SW480 (cell line): ENCODE measurements around the gene FNDC10.
"Not testable (repeated sequence)": the region's sequence is repeated elsewhere in the genome, so short reads cannot be mapped to it uniquely, and the experiment has no call there.

Source experiments
- DNase-seq: peaks from one replicate; pipeline ENCODE4 v3.0.0-alpha.2; 2016; ENCODE audit warnings: low spot score

FNDC10 gene

DNA sequence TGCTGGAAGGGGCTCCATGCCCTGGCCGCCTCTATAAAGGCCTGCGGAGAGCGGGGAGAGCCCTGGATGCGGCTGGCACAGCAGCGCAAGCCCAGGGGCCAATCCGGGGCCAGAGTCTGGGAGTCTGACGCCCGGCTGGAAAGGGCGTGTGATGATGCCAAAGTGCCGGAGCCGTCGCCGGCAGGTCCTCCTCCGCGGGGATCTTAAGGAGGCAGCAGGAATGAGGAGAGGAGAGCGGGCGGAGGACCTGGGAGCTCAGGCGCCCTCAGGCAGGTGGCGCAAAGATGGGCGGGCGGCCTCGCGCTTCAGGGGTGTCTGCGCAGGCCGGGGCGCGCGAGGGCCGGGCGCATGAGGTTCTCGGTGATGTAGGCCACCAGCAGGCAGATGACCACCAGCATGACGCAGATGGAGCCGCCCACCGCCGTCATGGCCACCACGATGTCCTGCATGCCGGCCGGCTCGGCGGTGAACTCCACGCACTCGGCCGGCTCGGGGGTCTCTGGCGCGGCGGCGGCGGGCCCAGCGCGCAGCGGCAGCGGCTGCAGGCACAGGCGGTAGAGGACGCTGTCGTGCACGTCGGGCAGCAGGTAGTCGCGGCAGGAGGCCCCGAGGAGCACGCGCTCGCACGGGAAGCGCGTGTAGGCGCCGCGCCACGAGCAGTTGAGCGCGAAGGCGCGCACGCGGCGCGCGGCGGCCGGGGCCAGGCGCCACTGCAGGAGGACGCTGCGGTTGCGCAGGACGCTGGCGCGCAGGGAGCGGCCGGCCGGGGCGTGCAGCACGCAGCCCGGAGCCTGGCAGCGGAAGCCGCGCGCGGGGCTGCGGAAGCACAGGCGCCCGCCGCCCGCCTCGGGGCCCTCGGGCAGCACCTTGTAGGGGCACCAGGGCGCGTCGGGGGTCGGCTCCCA lies 653 bp downstream of the FNDC10 start:
- no peak for DNase-seq

DNA sequence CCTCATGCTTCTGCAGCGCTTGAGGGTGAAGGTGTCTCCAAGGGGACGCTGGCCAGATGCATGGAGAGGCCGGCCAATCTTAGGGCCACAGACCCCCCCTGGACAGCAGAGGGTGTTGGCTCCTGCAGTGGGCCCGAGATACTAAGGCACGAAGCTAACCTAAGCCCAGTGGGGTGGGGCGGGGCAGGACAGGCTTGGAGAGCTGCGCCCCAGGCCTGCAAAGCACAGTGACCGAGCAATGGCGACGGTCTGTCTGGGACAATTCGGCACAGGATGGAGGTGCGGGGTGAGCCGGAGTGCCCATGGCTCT lies 1.3 kb downstream of the FNDC10 start:
- DNase-seq, result no peak

DNA sequence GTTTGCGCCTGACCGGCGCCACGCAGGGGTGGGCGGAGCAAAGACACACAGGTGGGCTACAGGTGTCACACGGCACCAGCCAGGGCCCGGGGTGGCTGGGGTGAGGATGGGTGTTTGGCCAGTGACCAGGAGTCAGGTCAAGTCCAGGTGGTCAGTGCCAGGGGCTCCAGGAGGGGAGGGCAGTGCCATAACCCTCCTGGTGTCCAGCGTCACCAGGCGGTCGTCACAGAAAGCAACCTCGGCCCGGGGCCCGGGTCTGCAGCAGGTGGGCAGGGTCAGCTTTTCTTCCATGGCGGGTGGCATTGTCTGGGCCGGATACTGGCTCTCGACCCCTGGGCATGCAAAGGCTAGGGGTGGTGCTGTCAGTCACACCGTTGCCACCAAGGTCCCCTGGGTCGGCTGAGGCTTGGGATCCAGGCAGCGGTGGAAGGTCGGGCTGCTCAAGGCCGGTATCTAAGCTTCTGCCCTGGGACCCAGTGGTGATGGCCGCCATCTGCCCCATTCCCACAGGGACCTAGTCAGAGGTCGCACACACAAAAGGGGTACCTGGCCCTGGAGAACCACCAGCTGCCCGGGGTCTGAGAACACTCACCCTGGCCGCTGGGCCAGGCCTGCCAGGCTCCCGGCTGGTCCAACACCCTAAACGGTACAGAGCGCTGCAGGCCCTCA lies 1.8 kb downstream of the FNDC10 start:
- DNase-seq, result no peak

DNA sequence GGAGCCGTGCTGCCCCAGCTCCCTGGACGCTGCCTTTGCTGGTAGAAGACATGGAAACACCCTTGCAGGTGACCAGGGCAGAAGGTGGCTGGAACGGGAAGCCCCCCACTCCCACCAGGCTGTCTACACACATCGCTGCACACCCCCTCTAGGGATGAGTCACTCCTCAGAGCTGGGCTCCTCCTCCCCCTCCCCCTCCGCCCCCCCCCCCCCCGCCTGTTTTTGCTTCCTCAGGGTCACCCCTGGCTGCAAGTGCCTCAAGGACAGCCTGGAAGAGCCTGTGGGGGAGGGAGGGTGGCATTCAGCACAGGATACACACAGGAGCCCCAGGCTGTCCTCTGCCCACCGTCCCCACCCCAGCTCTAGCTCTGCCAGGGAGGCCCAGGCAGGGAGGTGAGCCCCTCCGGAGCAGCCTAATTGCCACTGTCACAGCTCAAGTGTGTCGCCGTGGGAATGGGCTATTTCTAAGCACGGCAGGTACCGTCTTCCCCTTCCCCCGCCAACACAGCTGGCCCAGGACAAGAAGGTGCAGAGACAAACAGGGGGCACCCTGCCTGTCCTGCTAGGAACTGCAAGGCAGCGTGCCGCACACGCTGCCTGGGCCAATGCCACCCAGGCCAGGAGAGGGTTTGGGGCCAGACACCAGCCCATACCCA lies 2.5 kb downstream of the FNDC10 start:
- DNase-seq, result no peak

DNA sequence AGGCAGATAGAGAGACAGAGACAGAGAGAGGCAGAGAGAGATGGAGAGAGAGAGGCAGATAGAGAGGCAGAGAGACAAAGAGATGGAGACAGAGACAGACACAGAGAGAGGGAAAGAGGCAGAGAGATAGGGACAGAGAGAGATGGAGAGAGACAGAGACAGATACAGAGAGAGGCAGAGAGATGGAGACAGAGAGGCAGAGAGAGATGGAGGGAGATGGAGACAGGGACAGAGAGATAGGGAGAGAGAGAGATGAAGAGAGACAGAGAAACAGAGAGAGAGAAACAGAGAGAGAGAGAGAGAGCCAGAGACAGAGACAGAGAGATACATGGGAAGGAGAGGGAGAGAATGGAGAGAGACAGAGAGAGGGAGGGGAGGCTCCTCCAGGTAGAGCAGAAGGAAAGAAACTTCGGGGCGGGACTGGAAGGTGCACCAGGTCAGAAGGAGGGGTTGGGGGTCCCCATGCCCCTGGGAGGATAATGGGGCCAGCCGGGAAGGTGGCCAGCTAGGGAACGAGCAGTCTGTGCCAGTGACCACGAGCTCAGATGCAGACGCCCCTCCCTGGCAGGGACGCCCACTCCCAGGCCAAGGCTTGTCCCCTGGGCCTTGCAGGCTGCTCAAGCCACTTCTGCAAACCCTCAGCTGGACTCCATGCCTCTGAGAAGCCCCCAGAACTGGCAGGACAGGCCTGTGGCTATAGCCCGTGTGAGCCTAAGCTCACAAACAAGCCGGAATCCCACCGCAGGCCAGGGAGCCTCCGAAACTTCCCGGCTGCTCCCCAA lies 3.3 kb downstream of the FNDC10 start:
- no peak for DNase-seq

DNA sequence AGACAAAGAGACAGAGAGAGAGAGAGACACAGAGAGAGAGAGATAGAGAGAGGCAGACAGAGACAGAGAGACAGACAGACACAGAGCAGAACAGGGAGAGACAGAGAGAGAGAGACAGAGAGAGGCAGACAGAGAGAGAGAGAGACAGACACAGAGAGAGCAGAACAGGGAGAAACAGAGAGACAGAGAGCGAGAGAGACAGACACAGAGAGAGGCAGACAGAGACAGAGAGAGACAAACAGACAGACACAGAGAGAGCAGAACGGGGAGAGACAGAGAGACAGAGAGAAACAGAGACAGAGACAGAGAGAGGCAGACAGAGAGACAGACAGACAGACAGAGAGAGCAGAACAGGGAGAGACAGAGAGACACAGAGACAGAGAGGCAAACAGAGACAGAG lies 4.6 kb downstream of the FNDC10 start:
- DNase-seq, result not testable (repeated sequence)

DNA sequence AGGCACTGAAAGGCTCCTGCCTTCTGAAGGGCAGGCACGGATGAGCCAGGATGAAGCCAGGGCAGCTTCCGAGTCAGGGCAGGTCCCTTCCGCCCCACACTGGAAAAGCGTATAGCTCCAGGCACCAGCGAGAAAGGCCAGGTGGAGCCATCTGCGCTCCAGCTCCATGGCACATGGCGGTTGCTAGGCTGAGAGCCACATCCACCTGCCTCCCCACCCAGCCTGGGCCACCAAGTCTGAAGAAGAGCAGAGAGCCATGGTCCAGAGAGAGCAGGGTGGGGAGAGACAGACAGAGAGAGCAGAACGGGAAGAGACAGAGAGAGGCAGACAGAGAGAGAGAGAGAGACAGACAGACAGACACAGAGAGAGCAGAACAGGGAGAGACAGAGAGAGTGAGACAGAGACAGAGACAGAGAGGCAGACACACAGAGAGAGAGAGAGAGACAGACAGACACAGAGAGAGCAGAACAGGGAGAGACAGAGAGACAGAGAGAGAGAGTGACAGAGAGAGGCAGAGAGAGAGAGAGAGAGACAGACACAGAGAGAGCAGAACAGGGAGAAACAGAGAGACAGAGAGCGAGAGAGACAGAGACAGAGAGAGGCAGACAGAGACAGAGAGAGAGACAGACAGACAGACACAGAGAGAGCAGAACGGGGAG lies 5.2 kb downstream of the FNDC10 start:
- DNase-seq, result peak; percentile 44

DNA sequence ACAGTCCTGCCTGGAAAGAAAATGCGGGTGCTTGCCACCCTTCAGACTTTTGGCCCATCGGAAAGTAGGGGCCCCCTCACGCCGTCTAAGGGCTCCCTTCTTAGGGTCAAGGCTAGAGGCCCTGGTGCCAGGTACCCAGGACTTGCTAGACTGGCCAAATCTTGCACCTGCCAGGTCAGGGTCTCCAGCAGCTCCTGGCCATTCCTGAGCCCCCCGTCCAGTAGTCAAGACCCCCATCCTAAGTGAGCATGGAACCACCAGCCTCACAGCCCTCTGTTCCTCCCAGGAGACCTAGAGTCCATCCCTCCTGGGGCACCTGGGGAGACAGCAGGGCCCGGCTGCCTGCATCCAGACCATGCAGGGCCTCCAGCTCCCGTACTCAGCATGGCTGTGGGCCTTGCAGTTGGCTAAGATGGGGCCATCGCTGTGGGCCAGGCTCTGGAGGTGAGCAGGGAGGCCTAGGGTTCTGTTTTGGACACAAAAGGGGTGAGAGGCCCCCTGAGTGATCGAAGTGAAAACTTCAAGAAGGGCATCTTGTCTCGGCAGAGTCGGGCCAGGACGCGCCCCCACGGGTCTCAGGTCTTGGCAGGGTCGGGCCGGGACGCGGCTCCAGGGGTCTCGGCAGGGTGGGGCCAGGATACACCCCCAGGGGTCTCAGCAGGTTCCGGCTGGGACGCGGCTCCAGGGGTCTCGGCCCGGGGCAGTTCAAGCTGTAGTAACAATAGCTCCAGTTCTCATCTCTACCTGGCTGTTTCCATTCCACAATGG lies 5.9 kb downstream of the FNDC10 start:
- no peak for DNase-seq

DNA sequence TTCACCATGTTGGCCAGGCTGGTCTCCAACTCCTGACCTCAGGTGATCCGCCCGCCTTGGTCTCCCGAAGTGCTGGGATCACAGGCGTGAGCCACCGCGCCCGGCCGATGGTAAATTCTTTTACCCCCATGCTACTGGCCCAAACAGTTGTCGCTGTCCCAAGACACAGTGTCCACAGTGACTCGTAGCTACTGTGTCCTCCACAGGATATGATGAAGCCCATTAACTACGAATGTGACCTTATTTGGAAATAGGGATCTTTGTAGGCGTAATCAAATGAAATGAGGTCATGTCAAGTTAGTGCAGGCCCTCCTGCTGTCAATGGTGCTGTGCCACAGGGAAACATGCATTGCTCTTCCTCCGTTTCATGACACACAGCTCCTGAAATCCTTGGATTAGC lies 8.5 kb downstream of the FNDC10 start:
- DNase-seq, result no peak

DNA sequence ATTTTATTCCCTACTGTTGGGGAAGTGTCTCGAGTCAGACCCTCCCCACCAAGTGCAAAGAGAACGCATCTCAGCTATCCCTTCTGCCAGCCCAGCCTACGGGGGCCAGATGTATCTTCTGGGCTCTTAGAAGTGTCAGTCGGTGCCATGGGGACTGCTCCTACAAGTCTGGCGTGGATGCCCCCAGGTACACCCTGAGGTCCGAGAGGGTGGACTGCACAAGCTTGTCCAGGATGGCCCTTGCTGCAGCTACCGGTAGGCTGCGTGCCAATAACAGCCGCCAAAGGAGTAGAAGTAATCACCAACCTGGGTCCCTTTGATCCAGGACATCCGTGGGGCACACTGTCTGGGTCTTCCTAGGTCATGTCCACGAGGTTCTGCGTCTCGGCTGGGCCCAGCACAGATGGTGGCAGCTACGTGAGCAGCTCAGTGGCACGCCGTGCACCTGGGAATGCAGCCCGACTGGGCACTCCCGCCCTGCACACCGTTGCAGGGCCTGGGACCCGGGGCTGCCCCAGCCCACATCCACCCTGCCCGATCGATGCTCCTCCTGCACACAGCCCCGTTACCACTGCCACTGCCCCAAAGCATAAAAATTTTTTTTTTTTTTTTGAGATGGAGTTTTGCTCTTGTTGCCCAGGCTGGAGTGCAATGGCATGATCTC lies 16.5 kb downstream of the FNDC10 start:
- no peak for DNase-seq

DNA sequence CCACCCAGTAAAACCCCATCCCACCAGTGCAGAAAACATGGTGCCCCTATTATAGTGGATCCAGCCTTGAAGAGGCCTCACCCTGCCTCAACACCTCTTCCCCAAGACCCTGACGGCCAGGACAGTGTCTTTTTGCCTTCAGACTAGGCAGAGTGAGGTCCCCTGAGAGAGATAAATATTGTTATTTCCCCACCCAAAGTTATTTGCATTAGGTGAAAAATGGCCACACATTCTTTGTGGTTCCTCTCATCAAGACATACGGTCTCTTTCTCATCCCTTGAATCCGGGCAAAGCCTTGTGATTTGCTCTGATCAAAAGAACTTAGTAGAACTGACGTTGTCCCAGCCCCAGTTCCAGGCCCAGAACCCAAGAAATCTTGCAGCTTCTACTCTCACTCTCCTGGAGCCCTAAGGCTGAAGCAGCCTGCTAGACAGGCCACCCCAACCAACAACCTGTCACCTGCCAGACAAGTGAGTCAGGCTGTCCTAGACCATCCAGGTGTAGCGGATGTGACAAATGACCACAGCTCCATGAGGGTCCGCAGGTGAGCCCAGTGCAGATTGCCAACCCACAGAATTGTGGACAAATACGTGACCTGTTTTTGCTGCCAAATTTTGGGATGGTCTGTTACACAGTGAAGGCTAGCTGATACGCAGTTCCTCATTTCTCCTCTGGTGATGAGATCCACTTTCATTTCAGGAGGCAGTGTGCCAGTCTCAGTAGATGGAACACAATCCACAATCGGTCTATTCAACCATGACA lies 17.2 kb downstream of the FNDC10 start:
- no peak for DNase-seq

DNA sequence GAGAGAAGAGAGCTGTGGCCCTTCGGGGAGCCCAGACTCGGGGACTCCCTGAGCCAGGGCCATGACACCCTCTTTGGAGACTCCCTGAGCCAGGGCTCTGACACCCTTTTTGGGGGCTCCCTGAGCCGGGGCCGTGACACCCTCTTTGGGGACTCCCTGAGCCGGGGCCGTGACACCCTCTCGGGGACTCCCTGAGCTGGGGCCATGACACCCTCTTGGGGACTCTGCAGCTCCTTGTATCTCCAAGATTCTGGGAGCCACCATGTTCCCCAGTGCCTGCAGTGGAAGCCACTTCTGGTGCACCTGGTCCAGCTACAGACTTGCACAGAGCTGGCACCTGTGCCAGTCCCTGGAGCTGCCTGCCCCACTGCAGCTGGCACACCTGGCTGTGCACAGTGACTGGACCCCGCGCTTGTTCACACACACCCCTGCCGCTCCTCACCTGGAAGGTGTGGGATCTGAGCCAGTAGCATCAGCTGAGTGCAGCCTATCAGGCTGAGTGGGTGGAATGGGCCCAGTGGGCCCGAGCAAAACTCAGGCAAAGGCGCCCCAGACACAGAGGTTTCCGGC lies 21.5 kb downstream of the FNDC10 start:
- DNase-seq, result no peak

DNA sequence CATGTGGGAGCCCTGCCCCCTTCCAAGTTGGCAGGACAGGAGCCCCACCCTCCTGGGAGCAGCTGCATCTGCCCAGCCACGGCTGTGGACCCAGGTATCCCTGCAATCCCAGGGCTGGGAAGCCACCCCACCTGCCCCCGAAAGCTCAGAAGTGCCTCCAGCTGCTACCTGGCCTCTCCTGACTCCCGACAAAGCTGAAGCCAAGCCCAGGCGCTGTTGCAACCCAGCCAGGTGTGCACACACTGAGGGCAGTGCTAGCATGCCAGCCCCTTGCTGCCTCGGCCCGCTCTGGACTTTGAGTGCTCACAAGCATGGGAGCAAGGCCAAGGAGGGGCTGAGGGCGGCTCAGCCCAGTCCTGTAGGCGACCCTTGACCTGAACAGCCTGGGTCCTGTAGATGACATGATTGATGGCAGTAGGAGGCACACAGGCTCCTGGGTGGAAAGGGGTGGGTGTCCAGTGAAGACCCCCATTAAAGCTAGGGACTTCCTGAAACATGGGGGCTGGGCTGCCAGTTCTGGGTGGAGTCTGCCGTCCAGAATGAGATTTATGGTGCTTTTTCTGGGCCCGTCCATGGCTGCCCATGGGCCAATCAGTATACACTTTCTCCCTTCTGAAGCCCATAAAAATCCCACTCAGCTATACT lies 22.4 kb downstream of the FNDC10 start:
- DNase-seq, result no peak

DNA sequence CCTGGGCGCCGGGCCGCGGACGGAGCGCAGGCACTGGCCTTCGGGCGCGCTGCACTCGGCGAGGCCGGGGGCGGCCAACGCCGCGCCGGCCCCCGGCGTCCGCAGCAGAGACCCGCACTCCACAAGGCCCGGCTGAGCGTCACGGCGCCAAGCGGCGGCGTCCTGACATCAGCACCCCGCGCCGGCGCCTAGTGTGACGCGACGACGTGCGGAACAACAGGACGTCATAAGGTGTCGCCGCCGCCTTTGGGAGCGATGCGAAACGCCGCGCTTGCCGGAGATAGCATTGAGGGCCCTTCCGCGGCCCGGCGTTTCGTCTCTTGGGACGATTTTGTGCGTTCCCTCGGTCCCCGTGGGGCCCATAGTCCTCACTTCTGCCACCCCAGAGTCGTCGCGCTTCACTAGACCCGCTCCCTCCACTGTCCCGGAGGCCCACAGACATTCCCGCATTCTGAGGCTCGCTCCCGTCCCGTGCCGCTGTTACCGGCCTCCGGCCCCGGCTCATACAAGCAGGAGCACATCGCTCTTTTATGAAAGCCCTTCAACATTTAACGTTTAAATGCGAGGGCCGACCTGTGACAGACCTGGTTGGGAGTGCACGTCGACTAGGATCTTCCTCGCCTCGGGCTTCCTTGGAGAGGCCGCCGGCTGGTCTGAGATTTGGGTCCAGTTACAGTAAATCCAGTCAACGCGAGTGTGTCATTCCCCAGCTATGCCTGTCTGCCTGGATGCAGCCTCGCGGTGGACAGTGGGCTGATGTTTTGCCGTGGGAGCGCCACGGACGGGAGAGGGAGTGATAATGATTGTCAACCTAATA lies 25.0 kb downstream of the FNDC10 start, which contains the start of gene SSU72:
Gene SSU72, minus strand, starts transcription at position 143 of the 817 bp plus-strand sequence. CDS start 306 bp downstream, outside the sequence.
- DNase-seq, result peak; percentile 90

DNA sequence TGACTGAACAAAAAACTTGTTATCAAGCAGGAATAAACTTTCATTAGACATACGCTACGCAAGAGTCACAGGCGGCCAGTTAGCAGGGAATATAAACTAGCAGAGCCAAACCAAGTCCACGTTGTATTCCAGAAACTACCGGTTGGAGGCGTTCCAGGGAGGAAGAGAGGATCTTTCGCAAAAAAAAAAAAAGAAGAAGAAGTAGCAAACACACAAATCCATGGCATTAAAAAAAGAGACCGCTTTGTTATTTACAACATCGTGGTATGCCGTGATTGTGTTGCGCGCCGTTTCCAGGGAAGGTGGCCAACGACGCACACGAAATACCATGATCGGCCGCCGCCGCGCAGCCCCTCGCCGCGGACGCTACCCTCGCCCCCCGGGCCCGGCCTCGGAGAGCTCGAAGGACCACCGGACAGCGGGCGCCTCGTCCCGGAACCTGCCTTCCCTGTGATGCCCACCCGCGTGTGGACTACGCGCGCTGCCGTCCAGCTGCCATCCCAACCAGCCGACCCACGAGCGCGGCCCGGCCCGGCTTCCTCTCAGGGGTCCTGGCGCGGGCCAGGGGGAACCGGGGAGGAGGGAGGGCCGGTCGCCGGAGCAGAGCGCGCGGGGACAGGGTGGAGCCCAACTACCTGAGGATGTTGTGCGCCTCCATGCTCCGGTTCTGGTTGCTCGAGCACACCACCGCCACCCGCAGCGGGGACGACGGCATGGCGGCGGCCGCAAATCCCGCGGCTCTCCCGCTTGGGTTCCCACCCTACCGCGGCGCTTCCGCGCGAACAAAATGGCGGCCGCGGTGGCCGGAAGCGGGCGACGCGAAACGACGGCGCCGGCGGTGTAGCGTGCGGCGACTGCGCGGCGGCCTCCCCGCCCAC lies 25.9 kb downstream of the FNDC10 start:
- peak; percentile 67 for DNase-seq

DNA sequence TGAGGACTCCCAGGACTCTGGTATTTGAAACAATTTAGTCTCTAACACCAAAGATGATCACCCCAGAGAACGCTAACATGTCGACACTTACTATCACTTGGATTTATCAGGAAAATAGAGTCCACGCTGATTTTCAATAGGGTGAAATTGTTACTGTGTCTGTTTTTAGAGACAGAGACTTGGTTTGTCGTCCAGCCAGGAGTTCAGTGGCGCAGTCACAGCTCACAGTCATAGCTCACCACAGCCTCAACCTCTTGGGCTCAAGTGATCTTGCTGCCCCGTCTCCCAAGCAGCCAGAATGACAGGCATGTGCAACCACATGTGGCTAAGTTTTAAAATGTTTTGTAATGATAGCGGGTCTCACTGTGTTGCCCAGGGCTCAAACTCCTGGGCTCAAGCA lies 30.6 kb downstream of the FNDC10 start:
- no peak for DNase-seq

DNA sequence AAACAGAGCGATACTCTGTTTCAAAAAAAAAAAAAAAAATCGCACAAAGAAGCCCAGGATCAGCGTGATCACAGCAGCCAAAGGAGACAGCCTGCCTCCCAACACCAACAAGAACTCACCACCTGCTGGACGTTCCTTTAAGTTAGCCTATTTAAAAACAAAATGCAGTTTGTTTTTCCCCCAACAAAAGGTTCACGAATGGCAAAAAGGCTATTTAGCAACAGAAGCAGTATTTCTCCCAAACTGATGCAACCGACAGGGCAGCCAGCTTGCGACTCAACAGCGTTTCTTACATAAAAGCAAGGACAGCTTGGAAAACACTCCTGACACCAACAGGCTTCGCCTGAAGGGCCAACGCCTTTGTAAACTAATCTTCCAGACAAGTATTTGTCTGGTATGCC lies 32.0 kb downstream of the FNDC10 start:
- DNase-seq, result no peak
